ENCODE data around the gene ASTL. TPM values are rescaled to one million over a fixed set of nuclear protein-coding genes. Genes with fewer than 3 reads are reported as not detected.

The ASTL gene
- total RNA-seq, 1 donor from 2014 or later: not detected

DNA sequence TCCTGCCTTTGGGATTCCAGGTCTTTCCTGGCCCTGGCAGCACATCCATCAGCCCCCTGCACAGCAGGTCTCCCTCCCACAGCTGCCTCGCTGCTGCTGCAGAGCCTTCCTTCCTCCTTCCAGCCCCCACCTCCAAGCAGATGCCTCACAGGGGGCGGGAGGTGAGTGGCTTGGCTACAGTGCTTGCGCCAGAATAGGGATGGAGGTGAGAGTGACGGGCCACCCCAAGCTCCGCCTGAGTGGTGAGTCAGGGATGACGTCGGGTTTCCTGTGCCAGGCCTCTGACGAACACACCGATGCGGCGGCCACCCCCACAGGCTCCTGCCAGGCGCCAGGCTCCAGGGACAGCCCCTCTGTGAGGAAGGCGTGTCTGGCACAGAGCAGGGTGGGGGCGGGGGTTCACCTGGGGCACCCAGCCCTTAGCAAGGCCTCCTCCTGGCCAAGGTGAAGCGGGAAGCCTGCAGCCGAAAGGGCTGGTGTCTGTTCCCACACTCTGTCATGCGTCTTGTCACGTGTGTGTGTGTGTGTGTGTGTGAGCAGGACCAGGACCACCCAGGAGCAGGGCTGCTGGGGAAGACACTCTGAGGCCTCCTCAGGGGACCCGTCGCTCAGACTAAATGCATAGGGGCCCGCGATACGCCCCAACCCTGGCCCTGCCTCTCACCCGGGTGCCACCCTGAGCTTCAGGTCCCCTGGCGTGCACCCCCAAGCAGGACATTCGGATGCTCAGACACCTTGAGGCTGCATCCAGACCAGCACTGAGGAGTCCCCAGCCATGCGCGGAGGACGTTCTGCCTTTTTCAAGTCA, 10.3 kb upstream of the ASTL start:
- Mint-ChIP-seq H3K36me3 (ENCODE audit: low read depth, unreplicated experiment) (no peaks in the 10 kb centered on the region), H3K27me3 (ENCODE audit: unreplicated experiment) (peaks cover 13% of the 10 kb centered on the region), H3K27ac (ENCODE audit: unreplicated experiment) (no peak overlapping the region), H3K4me1 (ENCODE audit: unreplicated experiment) (peaks cover 14% of the 10 kb centered on the region), H3K4me3 (ENCODE audit: unreplicated experiment) (no peak overlapping the region), H3K9me3 (ENCODE audit: unreplicated experiment) (no peaks in the 10 kb centered on the region)
- peak; percentile 57 for DNase-seq (ENCODE audit: low spot score)
- TF ChIP-seq, protein P1, sequence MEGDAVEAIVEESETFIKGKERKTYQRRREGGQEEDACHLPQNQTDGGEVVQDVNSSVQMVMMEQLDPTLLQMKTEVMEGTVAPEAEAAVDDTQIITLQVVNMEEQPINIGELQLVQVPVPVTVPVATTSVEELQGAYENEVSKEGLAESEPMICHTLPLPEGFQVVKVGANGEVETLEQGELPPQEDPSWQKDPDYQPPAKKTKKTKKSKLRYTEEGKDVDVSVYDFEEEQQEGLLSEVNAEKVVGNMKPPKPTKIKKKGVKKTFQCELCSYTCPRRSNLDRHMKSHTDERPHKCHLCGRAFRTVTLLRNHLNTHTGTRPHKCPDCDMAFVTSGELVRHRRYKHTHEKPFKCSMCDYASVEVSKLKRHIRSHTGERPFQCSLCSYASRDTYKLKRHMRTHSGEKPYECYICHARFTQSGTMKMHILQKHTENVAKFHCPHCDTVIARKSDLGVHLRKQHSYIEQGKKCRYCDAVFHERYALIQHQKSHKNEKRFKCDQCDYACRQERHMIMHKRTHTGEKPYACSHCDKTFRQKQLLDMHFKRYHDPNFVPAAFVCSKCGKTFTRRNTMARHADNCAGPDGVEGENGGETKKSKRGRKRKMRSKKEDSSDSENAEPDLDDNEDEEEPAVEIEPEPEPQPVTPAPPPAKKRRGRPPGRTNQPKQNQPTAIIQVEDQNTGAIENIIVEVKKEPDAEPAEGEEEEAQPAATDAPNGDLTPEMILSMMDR (IDR thresholded peaks at IDR 0.05; ENCODE audit: unreplicated experiment): no peak

DNA sequence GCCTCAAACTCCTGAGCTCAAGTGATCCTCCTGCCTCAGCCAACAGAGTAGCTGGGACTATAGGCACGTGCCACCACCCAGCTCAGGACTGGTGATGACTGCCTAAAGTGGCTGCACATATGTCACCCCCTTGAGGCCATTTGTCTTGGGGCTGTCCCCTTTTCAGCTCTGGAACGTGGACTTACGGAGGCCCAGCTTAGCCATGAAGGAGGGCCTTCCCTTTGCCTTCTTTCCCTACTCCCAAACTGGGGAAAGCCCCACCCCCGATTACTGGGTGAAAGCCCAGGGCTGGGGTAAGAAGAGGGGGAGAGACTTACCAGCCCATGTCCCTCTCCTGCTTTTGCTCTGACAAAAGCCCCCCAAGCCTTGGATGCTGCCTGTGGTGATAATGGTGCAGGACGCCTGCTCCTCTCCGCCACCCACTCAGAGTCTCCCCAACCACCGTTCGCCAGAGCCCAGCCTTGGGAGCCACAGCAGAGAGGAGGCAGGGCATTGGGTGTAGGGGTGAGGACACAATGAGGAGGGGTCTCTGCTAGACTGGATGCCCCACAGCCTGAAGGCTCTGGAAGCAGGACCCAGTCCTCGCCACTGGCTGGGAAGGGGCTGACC, 9.4 kb upstream of the ASTL start:
- H3K27ac Mint-ChIP-seq (ENCODE audit: unreplicated experiment): no peak overlapping the region
- H3K4me1 Mint-ChIP-seq (ENCODE audit: unreplicated experiment): peaks cover 14% of the 10 kb centered on the region
- H3K36me3 Mint-ChIP-seq (ENCODE audit: low read depth, unreplicated experiment): no peaks in the 10 kb centered on the region
- DNase-seq (ENCODE audit: low spot score): no peak
- no peaks in the 10 kb centered on the region for H3K9me3 Mint-ChIP-seq (ENCODE audit: unreplicated experiment)
- no peak overlapping the region for H3K4me3 Mint-ChIP-seq (ENCODE audit: unreplicated experiment)
- H3K27me3 Mint-ChIP-seq (ENCODE audit: unreplicated experiment): peaks cover 18% of the 10 kb centered on the region
- TF ChIP-seq, protein P1 (IDR thresholded peaks at IDR 0.05; ENCODE audit: unreplicated experiment): no peak

DNA sequence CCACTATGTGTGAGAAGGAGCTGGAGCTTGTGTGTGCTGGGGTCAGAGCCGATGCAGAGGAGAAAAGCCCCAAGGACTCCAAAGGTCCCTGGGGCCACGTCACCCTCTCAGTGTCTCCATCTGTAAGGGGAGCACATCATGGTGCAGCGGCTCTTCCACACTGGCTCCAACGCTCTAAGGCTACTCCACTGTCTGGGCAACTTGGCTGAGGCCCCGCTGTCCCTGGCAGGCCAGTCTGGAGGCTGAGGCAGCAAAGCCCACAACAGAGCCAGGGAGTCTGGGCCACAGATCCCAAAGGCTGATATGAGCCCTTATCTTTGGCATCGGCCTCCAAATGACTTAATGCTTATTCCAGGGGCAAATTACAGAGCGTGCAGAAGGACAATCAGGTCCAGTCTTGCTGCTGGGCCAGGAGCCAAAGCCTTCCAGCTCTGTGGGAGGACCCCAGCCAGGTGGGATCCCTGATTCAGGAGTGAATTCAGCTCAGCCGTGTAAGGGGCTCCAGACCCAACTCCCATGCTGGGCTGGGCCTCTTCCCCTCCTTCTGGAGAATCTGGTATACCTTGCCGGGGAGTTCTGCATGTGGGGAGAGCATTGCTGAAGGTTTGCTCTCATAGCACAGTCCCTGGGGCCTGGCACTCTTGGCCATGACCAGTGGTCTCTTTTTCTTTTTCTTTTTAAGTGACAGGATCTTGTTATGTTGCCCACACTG, 8.7 kb upstream of the ASTL start:
- H3K27me3 Mint-ChIP-seq (ENCODE audit: unreplicated experiment): peaks cover 18% of the 10 kb centered on the region
- no peaks in the 10 kb centered on the region for H3K36me3 Mint-ChIP-seq (ENCODE audit: low read depth, unreplicated experiment)
- no peak overlapping the region for H3K4me3 Mint-ChIP-seq (ENCODE audit: unreplicated experiment)
- no peak overlapping the region for H3K27ac Mint-ChIP-seq (ENCODE audit: unreplicated experiment)
- peaks cover 12% of the 10 kb centered on the region for H3K4me1 Mint-ChIP-seq (ENCODE audit: unreplicated experiment)
- TF ChIP-seq, protein P1 (IDR thresholded peaks at IDR 0.05; ENCODE audit: unreplicated experiment): no peak
- DNase-seq (ENCODE audit: low spot score): no peak
- no peaks in the 10 kb centered on the region for H3K9me3 Mint-ChIP-seq (ENCODE audit: unreplicated experiment)

DNA sequence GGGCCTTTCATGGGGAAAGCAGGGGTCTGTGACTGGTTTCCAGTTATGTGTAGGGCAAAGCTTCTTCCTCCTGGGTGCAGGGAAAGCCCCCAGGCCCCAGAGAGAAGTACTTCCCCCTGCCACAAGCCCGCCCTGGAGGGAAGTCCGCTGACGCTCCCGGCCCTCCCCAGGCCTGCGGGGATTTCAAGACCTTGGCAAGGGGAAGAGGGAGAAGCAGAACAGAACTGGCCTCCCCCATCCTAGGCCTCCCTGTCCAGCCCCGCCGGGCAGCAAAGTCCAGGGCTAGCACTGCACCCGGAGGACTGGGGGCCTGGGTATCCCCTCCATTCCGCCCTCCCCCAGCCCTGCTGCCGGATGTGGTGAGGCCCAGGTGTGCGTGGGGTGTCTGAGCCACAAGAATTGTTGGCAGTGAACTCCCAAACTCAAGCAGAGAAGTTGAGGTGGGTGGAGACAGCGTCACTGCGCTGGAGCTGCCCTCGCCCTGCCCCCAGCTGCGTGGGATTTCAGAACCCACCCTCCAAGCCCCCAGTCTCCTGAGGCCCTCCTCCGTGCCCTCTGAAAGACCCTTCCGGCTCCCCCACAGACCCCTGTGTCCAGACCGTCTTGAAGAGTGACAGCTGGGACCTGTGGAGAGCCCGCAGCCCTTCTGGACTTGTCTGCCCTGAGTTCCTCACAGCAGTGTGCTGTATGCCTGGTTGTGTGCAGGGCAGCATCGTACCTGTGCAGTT, 8.0 kb upstream of the ASTL start:
- Mint-ChIP-seq H3K4me1 (ENCODE audit: unreplicated experiment) (peaks cover 9% of the 10 kb centered on the region), H3K4me3 (ENCODE audit: unreplicated experiment) (no peak overlapping the region), H3K36me3 (ENCODE audit: low read depth, unreplicated experiment) (no peaks in the 10 kb centered on the region), H3K27me3 (ENCODE audit: unreplicated experiment) (peaks cover 18% of the 10 kb centered on the region), H3K27ac (ENCODE audit: unreplicated experiment) (no peak overlapping the region), H3K9me3 (ENCODE audit: unreplicated experiment) (no peaks in the 10 kb centered on the region)
- TF ChIP-seq, protein P1 (IDR thresholded peaks at IDR 0.05; ENCODE audit: unreplicated experiment): no peak
- no peak for DNase-seq (ENCODE audit: low spot score)
